GM18498 (cell line): ENCODE data around the gene CAMTA1.

Experiments used
- ATAC-seq: cut with Tn5 transposase; IDR thresholded peaks from one replicate; pipeline ENCODE4 v1.9.1; 2021; ENCODE audit warnings: mild to moderate bottlenecking, moderate library complexity; ENCODE audit not compliant: unreplicated experiment

CAMTA1 gene

DNA sequence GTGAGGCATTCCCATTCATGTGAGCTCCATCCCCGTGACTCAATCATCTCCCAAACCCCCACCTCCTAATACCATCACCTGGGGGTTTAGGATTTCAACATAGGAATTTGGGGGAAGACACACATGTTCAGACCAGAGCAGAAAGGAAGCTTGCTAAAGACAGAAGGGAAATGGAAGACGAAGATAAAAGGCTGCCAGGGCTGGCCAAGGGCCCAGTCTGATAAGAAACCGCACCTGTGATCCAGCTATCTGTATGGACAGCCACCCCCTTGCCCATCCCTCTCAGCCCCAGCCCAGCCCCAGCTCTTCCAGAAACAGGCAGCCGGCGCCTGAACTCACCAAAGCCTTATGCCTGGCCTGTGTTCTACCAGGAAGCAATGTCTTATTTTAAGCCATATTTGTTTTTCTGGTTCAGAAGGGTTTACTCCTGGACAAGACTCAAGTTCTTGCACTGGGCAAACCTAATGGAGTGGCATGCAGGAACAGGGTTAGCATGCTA is 787.4 kb downstream of the CAMTA1 start:
- no peak for ATAC-seq

DNA sequence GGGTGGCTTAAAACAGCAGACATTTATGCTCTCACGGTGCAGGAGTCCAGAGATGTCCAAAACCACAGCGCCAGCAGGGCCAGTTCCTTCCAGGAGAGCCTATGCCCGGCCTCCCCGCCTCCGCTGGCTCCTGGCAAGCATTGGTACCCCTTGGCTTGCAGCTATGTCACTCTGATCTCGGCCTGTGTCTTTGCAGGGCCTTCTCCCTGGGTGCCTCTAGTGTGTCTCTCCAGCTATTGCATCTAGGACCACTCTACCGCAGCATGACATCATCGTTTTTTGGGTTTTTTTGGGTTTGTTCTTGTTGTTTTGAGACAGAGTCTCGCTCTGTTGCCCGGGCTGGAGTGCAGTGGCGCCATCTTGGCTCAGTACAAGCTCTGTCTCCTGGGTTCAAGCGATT is 788.2 kb downstream of the CAMTA1 start:
- ATAC-seq: no peak

DNA sequence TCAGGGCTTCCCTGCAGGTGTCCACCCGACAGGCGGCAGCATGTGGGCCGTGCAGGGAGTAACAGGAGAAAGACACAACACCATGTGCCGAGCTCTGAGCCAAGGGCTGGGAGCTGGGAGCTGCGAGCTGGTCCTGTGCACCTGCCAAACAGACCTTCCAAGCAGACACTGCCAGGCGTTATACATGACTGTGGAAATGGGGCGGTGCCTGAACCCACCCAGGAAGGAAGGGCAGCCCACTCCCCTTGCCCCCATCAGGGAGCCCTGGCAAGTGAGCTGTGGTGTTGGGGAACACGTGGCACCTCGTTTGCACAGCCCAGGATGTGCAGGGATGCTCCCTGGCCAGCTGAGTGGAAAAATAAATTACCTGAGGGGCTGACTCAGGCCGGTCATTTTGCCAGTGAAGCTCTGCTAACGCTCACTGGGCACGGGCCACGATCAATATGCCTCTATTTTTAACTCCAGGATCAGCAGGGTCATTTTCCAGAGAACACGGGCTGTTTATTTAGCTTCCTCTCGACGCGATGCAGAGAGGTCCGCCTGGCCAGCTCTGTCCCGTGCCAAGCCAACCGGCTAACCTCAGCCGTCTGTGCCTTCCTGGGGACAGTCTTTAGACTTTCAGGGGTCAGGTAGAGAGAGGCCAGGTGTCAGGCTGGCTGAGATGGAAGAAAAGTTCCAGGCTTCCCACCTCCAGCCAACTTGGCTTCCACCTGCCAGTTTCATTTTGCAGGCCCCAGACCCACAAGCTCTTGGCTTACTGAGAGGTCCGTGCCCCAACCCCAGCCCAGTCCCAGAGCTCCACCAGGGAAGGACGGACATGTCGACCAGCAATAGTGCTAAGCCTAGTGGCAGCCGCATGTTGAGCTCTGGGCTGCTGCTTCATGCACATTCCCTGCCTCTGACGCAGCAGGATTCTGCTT is 789.1 kb downstream of the CAMTA1 start:
- ATAC-seq: no peak

DNA sequence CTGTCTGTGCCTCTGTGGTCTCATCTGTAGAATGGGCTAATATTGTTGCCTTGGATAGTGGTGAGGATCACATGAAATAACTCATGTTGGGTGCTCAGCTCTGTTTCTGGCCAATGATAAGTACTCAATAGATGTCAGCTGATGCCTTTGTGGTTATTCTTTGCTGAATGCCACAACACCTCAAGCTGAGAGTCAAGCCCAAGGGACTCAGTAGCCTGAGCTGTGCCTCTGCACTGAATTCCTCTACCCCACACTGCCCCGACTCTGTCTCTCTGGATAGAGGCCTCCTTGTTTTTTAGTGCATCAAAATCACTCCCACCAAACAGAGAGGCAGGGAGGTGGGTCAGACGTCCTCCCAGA is 789.8 kb downstream of the CAMTA1 start:
- no peak for ATAC-seq

DNA sequence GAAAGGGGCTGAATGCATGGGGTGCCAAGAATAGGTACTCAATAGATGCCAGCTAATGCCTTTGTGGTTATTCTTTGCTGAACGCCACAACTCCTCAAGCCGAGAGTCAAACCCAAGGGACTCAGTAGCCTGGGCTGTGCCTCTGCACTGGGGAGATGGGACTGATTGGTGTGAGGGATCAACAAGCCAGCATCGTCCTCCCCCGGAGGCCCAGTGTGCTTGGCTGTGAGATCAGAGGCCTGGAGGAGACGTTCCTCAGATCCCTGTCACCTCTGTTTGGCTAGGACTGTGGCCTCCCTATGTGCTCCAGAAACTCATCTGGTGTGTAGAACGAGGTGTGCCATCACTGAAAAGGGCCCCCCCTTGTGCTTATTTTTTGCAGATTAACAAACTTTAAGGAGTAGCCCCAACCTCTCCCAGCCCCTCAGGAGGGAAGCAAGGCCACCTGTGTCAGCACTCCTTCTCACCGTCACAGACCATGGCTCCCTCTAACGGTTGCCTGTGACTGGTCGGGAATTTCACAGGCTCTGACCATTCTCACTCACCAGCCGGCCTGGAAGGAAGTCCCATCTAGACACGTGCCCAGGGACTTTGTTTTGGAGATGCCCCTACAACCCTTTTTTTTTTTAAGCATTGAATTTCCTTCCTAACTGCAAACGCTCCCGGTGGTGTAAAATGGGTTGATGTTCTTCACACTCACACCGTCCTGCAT is 791.8 kb downstream of the CAMTA1 start:
- ATAC-seq: no peak

DNA sequence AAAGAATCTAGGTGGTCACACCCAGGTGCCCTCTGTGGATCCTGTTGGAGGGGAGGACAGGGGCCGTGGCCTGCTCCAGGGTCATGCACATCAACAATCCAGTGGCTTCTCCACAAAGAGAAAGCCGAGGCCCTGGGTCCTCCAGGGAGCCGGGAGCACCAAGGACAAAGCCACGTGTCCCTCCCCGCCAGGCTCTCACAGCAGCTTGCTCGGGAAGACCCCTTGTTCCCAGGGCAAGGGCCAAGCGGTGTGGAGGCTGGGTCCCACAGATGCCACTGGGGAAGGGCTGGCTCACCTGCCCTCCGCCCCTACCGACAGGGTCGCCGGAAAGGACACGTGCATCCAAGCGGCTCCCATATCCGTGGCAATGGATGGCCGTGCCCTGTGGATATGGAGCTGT is 793.0 kb downstream of the CAMTA1 start:
- ATAC-seq: no peak

DNA sequence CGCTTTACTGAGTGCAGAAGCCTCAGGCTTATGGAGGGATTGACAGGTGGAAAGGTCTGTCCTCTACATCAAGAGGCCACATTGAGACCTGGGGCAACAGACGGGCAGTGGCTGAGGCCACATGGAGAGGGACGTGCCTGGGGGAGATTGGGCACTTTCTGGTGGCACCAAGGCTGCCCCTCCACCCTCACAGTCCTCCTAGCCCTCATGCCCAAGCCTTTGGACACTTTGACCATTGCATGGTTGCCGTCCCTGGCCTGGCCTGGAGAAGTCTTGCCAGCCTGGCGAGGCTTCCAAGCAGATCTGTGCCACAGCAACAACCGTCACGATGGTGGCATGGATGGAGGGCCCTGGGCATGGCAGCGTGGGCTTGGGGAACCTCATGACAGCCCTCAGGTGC is 793.8 kb downstream of the CAMTA1 start:
- ATAC-seq: no peak

DNA sequence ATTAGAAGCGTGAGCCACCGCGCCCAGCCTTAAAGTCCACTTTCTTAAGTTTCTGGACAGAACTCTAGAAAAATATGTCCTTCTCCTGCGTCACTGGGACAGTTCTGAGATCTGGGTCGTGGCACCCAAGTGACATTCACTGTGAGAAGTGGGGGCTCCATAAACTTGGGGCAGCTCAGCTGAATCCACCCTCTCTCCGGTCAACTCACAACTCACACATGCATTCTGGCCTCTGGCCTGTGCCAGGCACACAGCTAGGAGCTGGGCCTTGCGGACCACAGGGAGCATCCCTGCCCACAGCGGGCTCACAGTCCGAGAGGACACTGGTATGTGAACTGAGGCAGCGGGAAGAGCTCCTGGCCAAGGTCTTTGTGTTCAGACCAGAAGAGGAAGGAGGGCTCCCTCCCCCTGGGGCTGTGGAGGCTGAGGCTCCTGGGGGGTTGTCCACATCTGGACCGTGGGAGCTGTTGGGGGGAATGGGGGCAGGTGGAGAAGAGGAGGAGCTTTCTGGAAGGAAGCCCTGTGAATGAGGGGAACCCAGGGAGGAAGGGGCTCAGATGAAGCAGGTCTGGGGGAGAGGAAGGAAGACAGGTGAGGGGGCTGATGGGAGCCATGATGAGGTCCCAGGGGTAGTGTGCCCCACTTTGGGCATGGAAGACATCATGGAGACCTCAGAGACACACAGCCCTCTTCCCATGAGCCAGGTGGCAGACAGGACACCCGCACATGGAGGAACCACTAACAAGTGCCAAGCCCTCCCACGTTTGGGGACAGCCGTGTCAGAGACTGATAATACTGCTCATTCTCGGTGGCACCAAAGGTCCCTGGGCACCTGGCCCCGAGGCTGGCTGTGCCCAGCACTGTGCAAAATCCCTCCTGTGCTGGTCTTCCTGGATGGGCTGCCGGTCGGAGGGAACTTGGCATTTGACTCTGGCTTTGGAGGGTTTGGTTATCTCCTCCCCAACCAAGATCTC is 794.9 kb downstream of the CAMTA1 start:
- ATAC-seq: no peak

DNA sequence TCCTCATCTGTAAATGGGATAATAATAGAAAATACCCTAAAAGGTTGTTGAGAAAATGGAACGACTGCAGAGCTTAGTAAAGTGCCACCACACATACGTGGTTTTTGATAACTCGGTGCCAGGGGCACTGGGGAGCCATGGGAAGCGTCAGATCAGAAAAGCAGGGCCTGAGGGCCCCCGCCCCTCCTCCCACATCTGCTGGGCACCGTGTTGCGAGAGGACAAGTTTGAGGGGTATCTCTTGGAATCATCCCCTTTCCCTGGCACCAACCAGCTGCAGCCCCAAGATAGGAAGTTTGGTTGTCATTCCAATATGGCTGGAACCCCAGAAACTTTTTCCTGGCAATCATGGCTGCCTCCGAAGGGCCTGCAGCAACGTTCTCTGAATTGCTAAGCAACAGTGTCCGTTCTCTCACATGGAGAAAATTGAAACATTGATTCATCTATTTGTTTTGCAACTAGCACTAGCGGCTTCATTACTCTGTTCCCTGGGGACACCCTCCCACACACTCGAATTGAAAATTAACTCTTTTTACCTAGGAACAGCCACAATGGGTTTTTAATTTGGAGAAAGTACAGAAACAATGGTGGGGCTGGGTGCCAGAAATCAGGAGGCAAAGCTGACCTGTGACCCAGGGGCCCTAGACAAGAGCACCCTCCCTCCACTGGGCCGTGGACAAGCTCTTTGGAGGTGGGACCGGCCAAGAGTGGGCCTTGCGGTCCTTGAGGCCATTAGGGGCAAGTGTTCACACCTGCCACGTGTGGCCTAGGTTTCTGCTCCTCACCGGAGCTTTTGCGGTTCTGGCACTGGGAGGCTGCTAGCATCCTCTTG is 795.9 kb downstream of the CAMTA1 start:
- ATAC-seq: no peak

DNA sequence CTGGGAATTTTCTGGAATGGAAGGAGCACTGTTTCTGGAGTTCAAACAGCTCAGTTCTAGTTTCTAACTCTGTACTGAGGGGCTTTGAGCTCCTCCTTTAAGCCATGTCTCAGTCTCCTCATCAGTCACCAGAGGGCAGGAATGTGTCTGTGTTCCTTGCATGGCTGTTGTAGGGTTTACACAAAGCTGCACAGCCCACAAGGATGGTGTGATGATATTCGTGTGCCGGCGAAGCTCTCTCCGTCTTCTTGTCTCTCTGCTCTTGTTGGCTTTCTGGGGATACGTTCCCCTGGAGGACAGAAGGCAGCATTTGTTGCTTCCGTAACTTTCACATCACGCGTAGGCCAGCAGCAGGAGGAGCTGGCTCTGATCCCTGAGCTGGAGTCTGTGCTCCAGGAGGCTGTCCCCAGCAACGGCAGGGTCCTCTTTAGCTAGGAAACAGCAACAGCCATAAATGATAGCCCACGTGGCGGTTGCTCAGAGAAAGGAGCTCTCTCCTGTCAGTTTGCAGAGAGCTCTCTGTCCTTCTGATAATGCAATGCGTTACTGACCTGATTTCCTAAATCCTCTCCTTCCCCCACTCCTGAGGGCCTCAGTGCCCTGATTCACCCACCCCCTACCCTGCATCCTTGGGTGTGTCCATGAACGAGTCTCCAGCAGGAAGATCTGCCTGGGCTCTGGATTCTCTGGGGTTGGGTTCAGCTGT is 796.7 kb downstream of the CAMTA1 start:
- ATAC-seq: no peak

DNA sequence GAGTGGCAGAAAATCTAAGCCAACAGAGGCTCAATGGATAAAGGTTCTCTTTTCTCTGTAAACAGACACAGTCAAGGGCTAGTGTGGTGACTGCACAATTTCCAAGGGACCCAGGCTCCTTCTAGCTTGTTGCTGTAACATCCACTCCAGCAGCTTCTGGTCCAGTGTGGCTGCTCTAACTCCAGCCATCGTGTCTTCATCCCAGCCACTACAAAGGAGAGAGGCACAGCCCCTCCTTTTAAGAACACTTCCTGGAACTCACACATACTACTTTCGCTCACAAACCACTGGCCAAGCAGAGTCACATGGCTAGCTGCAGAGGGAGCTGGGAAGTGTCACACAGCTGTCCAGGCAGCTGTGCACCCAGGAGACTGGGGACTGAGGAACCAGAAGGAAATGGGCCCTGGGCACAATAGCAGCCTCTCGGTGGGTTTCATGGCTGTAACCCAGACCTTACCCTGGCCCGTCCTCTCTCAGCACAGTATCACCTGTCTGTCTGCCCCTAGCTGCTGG is 797.3 kb downstream of the CAMTA1 start:
- ATAC-seq: no peak

DNA sequence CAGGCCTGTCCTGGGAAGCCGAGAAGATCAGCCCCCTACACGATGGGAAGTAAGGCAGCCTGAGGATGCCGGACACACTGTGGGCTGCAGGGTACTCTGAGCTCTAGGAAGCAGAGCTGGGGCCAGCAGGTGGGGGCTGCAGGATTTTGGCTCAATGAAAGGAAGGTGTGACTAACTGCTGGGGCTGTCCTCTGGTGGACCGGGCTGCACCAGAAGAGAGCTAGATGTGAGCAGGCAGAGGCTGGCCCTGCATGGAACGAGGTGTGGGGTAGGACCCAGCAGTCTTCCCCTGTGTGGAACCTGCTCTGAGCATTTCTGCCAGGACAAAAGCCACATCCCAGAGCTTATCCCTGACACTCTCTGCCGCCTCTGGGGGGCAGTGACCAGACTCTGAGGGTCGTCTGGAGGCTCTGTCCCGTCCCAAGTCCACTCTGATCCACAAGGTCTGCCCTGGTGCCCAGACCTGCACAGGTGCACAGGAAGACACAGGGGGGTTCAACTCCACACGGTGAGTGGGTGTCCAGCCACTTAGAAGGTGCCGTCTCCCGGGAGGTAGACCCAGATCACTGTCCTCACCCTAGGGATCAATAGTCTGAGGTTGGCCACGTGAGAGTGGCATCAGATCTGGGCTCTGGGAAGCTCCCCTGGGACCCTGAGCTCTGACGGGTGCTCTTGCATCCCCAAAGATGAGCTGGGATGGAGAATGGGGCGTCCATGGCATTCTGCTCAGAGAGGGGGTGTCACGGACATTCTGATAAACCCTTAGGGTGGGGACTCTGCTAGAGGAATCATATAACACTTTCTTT is 798.2 kb downstream of the CAMTA1 start:
- no peak for ATAC-seq

DNA sequence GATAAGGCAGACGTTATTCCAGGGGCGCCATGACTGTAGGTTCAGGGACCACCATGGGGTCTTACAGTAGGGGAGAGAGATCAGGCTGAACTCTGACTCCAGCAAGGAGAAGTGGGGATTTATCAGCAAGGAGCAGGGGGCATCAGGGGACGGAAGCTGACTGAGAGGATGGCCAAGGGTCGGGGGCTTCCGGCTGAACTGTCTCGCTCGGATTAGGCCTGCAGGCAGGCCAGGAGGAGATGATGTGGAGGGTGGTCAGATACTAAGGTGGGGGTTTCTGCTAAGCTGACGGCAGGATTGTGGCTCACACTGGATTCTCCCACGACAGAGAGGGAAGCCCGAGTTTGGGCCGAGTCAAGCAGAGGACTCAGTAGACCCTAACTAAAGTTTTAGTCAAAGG is 798.9 kb downstream of the CAMTA1 start:
- ATAC-seq: no peak

DNA sequence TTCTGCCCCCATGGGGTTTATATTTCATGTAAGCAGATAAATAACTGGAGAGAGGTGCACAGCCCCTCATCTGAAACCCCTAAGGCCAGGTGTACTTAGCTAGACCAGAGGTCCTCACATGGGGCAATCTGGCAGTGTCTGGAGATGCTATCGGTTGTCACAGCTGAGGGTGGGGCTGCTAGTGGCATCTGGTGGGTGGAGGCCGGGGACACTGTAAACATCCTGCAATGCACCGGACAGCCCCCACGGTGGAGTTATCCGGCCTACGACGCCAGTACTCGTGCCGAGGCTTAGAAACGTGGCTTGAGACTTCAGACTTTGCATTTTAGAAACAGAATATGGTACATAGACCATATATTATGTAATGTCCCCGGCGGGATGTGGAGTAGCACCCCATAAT is 799.4 kb downstream of the CAMTA1 start:
- no peak for ATAC-seq

DNA sequence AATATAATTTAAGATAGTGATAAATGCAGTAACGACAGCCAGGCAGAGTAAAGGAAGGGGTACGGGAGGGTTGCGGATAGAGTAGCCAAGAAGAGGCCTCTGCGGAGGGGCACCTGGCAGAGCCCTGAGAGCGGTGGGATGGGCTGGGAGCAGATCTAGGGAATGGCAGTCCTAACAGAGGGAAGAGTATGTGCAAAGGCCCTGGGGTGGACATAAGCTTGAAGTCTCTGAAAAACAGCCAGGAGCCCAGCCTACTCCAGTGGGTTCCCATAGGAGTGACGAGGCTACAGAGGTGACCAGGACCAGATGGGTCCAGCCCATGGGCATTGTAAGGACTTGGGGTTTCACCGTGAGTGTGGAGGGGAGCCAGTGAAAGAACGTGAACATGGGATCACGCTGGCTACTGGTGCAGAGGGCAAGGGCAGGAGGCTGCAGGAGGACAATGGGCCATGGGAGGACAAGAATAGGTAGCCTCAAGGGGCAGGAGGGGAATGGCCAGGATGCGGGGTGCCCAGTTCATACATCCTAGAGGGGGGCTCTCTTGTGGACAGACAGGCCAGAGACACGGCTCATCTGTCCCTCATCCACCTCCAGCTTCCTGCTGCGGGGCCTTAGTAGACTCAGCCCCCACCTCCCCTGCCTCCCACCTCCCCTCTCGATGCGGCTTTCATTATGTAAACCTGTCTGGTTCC is 800.1 kb downstream of the CAMTA1 start:
- no peak for ATAC-seq

DNA sequence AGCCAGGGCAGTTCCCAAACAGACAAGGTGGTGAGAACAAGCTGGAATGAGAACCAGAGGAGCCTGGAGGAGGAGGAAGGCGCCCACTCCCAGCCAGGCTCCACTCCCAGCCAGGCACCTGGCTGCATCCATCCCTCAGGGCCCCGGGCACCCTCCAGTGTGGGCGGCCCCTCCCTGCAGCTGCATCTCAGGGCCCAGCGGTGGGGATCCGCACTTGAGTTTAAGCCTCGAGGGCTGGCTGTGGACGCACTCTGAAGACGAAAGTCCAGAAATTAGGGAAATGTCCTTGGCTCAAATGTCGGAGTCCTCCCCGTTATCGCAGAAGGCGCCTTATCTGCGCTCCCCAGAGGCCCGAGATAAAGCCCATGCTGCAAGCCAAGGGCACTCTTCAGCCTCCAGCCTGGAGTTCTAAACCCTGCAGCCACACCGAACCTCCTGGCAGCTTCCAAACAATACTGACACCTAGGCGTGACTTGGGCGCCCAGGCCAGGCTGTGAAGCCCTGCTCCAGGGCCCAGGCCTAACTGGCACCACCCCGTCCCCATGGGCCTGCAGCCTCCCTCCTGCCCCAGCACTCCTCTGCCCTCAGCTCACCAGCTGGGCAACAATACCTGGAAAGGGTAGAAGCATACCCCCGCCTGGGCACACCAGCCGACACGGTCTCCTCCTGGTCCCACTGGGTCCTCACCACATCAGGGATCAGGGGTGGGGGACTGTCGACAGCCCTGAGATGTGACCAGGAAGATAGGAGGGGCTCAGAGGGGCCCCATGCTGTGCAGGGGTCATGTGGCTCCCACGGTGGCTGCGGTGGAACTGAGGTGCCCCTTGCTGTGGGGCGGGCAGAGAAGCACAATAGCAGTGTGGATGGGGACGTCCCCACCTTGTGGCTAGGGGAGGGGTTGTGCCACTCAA is 801.0 kb downstream of the CAMTA1 start:
- ATAC-seq: no peak
